Activated T-cell treated with anti-CD3 and anti-CD28 coated beads, Interleukin-2, amount 50 U/mL, for 4 hours (primary cell): Measurements from ENCODE around the gene NPPC. TPM values are rescaled to one million over a fixed set of nuclear protein-coding genes. Genes with fewer than 3 reads are reported as not detected.
A peak's percentile ranks its signal among the peaks of the same experiment; 100 is the strongest.

ENCODE experiments used
- ATAC-seq, 2 donors: fragments of 200-7000 bp; cut with Tn5 transposase; one replicate each; pipeline ENCODE4 v1.10.0; 2021
- DNase-seq: peaks from one replicate; pipeline ENCODE4 v3.0.0-alpha.2; 2020
- H3K27me3 Mint-ChIP-seq: one replicate; pipeline ENCODE4 v1.8.0; 2021; ENCODE audit warnings: low read depth, mixed read lengths
- H3K36me3 Mint-ChIP-seq: one replicate; pipeline ENCODE4 v1.8.0; 2022; ENCODE audit warnings: mixed read lengths; ENCODE audit not compliant: insufficient read depth
- H3K4me1 Mint-ChIP-seq: one replicate; pipeline ENCODE4 v1.8.0; 2021; ENCODE audit warnings: low read depth, mixed read lengths
- H3K4me3 Mint-ChIP-seq: one replicate; pipeline ENCODE4 v1.8.0; 2021; ENCODE audit warnings: mild to moderate bottlenecking, moderate library complexity, mixed read lengths
- H3K9me3 Mint-ChIP-seq: one replicate; pipeline ENCODE4 v1.8.0; 2021; ENCODE audit warnings: mixed read lengths
- total RNA-seq, 3 donors: library from RNA; stranded (reverse); gene quantifications; one replicate each; pipeline ENCODE4 v1.2.1, GENCODE V29; 2021

The NPPC gene
- total RNA-seq, 3 donors from 2014 or later, result 0.61 to 1.2 (median 0.79) TPM

GRCh38 chr2:231930593-231931281, 4.5 kb upstream of the NPPC start:
- Mint-ChIP-seq H3K36me3 (no peaks in the 10 kb centered on the region), H3K27me3 (peaks cover 21% of the 10 kb centered on the region), H3K4me3 (no peak overlapping the region), H3K9me3 (no peaks in the 10 kb centered on the region), H3K4me1 (peaks cover 6% of the 10 kb centered on the region)
- ATAC-seq (no peak), DNase-seq (no peak)

GRCh38 chr2:231929961-231930592, 3.9 kb upstream of the NPPC start:
- no peak for DNase-seq
- H3K36me3 Mint-ChIP-seq, result no peaks in the 10 kb centered on the region
- peaks cover 21% of the 10 kb centered on the region for H3K27me3 Mint-ChIP-seq
- H3K4me3 Mint-ChIP-seq, result no peak overlapping the region
- no peaks in the 10 kb centered on the region for H3K9me3 Mint-ChIP-seq
- ATAC-seq, result no peak
- peaks cover 6% of the 10 kb centered on the region for H3K4me1 Mint-ChIP-seq

- Mint-ChIP-seq H3K4me3 (no peak overlapping the region), H3K4me1 (peaks cover 9% of the 10 kb centered on the region), H3K36me3 (no peaks in the 10 kb centered on the region), H3K9me3 (no peaks in the 10 kb centered on the region), H3K27me3 (peaks cover 29% of the 10 kb centered on the region)
- DNase-seq (no peak), ATAC-seq (no peak)
Measured at GRCh38 chr2:231928901-231929725, 2.9 kb upstream of the NPPC start.

GRCh38 chr2:231928481-231928880, 2.3 kb upstream of the NPPC start:
- Mint-ChIP-seq H3K36me3 (no peaks in the 10 kb centered on the region), H3K27me3 (peaks cover 36% of the 10 kb centered on the region), H3K9me3 (no peaks in the 10 kb centered on the region), H3K4me3 (no peak overlapping the region), H3K4me1 (peaks cover 10% of the 10 kb centered on the region)
- DNase-seq (no peak), ATAC-seq (no peak)

GRCh38 chr2:231927566-231927890, 1.3 kb upstream of the NPPC start:
- Mint-ChIP-seq H3K4me3 (no peak overlapping the region), H3K27me3 (peaks cover 41% of the 10 kb centered on the region), H3K36me3 (no peaks in the 10 kb centered on the region), H3K9me3 (no peaks in the 10 kb centered on the region), H3K4me1 (peaks cover 10% of the 10 kb centered on the region)
- DNase-seq (no peak), ATAC-seq (no peak)

- Mint-ChIP-seq H3K4me1 (peaks cover 10% of the 10 kb centered on the region), H3K36me3 (no peaks in the 10 kb centered on the region), H3K4me3 (peak overlapping the region; percentile 62), H3K27me3 (peaks cover 46% of the 10 kb centered on the region), H3K9me3 (no peaks in the 10 kb centered on the region)
- DNase-seq (no peak), ATAC-seq (peak; percentile 21 to 35)
Measured at GRCh38 chr2:231926761-231927565, 767 bp upstream of the NPPC start.

- Mint-ChIP-seq H3K27me3 (peaks cover 46% of the 10 kb centered on the region), H3K36me3 (no peaks in the 10 kb centered on the region), H3K9me3 (no peaks in the 10 kb centered on the region), H3K4me1 (peaks cover 10% of the 10 kb centered on the region), H3K4me3 (no peak overlapping the region)
- ATAC-seq (peak; percentile 49 to 58), DNase-seq (peak; percentile 59)
Measured at GRCh38 chr2:231925303-231926179, 655 bp downstream of the NPPC start.

- no peaks in the 10 kb centered on the region for H3K36me3 Mint-ChIP-seq
- DNase-seq, result no peak
- peaks cover 48% of the 10 kb centered on the region for H3K27me3 Mint-ChIP-seq
- H3K4me1 Mint-ChIP-seq, result peaks cover 10% of the 10 kb centered on the region
- no peaks in the 10 kb centered on the region for H3K9me3 Mint-ChIP-seq
- no peak for ATAC-seq
- peak overlapping the region; percentile 39 for H3K4me3 Mint-ChIP-seq
Measured at GRCh38 chr2:231924889-231925275, 1.3 kb downstream of the NPPC start.

- Mint-ChIP-seq H3K36me3 (no peaks in the 10 kb centered on the region), H3K27me3 (peaks cover 44% of the 10 kb centered on the region), H3K9me3 (no peaks in the 10 kb centered on the region), H3K4me1 (peaks cover 10% of the 10 kb centered on the region), H3K4me3 (peak overlapping the region; percentile 54)
- no peak for ATAC-seq
- no peak for DNase-seq
Measured at GRCh38 chr2:231923951-231924888, 2.0 kb downstream of the NPPC start.

- no peak for DNase-seq
- no peak overlapping the region for H3K4me3 Mint-ChIP-seq
- no peak for ATAC-seq
- no peaks in the 10 kb centered on the region for H3K9me3 Mint-ChIP-seq
- H3K36me3 Mint-ChIP-seq, result no peaks in the 10 kb centered on the region
- peaks cover 10% of the 10 kb centered on the region for H3K4me1 Mint-ChIP-seq
- H3K27me3 Mint-ChIP-seq, result peaks cover 42% of the 10 kb centered on the region
Measured at GRCh38 chr2:231923010-231923344, 3.2 kb downstream of the NPPC start.

- peaks cover 10% of the 10 kb centered on the region for H3K4me1 Mint-ChIP-seq
- H3K36me3 Mint-ChIP-seq, result no peaks in the 10 kb centered on the region
- DNase-seq (no peak), ATAC-seq (no peak)
- H3K4me3 Mint-ChIP-seq, result no peak overlapping the region
- H3K9me3 Mint-ChIP-seq, result no peaks in the 10 kb centered on the region
- peaks cover 38% of the 10 kb centered on the region for H3K27me3 Mint-ChIP-seq
Measured at GRCh38 chr2:231922311-231923009, 3.7 kb downstream of the NPPC start.

GRCh38 chr2:231920795-231921194, 5.4 kb downstream of the NPPC start:
- no peak for DNase-seq
- Mint-ChIP-seq H3K4me1 (peaks cover 3% of the 10 kb centered on the region), H3K4me3 (no peak overlapping the region), H3K9me3 (no peaks in the 10 kb centered on the region), H3K27me3 (peaks cover 27% of the 10 kb centered on the region), H3K36me3 (no peaks in the 10 kb centered on the region)
- no peak for ATAC-seq
